Activated CD8-positive, alpha-beta memory T cell treated with anti-CD3 and anti-CD28 coated beads, Interleukin-2, amount 10 ng/mL, durations not matched to agents 7 days and 5 days (primary cell): ENCODE data around the gene MAML2. TPM values are rescaled to one million over a fixed set of nuclear protein-coding genes. Genes with fewer than 3 reads are reported as not detected.

ENCODE experiments used
- ATAC-seq: fragments of 150-1000 bp; cut with Tn5 transposase; one replicate; pipeline ENCODE4 v1.10.0; 2021; ENCODE audit warnings: moderate library complexity
- CTCF ChIA-PET: fragments of 350-600 bp; sonication (Branson Sonifier 250); formaldehyde crosslinking; loops from one replicate; lab custom pipeline; 2021; ENCODE audit warnings: antibody characterized with exemption; lab: Charles Lee
- DNase-seq: peaks from one replicate; pipeline ENCODE4 v3.0.0-alpha.2; 2020
- H3K27ac Mint-ChIP-seq: one replicate; pipeline ENCODE4 v1.8.0; 2021; ENCODE audit warnings: mild to moderate bottlenecking, mixed read lengths
- H3K27me3 Mint-ChIP-seq: one replicate; pipeline ENCODE4 v1.8.0; 2021; ENCODE audit warnings: mixed read lengths
- H3K36me3 Mint-ChIP-seq: one replicate; pipeline ENCODE4 v1.8.0; 2021; ENCODE audit warnings: mild to moderate bottlenecking, mixed read lengths
- H3K4me1 Mint-ChIP-seq: one replicate; pipeline ENCODE4 v1.8.0; 2021; ENCODE audit warnings: mixed read lengths
- H3K4me3 Mint-ChIP-seq: one replicate; pipeline ENCODE4 v1.8.0; 2021; ENCODE audit warnings: mild to moderate bottlenecking, moderate library complexity, mixed read lengths
- H3K9me3 Mint-ChIP-seq: one replicate; pipeline ENCODE4 v1.8.0; 2022; ENCODE audit warnings: low read depth, mixed read lengths
- total RNA-seq, 2 experiments: library from RNA; stranded (reverse); gene quantifications; one replicate each; pipeline ENCODE4 v1.2.3, GENCODE V29; 2021

The MAML2 gene
- total RNA-seq: 10 to 100 TPM; 12.7 to 14.5 TPM

DNA sequence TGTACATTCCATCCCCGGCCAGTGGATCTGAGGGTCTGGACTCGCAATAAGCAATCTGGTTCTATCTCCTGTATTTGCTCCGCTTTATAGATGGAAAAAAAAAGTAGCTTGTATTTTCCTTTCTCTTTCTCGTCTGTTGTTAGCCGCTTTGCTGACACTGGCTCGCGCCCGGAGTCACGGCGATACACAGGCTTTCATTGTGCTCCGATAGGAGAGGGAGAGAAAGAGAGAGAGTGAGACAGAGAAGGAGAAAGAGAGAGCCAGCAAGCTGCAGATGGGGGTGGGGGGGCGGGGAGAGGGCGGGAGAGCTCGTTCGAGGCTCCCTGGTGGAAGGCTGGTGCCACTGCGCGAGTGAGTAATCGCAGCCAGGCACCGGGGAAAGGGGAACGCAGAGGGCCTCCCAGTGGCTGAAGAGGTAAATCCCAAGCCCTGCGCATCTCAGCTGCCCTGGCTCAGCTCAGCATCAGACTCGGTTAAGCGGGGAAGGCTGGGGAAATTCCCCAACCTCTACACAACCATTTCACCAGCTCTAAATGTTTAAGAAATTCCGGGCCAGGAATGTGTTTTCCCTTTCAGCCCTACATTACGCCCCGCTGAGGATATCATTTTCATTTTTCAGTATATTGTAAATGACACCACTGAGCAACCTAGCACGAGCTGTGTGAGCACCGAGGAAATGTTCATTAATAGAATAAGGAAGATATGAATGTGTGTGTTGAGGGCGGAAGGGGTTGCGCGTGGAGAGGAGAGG, at the start of gene MAML2:
Gene MAML2 (minus strand): TSS at position 235 of the 751 bp plus-strand sequence. CDS start 1,300 bp downstream, outside the sequence.
- Mint-ChIP-seq H3K4me3 (peak within 1 kb of the TSS; percentile 92), H3K27ac (peak within 1 kb of the TSS; percentile 92), H3K36me3 (peaks cover 10% of the 10 kb centered on the region), H3K4me1 (peaks cover 33% of the 10 kb centered on the region), H3K27me3 (no peaks in the 10 kb centered on the region), H3K9me3 (no peaks in the 10 kb centered on the region)
- CTCF ChIA-PET: interaction anchor here (0.7 to 7.1 kb wide), 81 partner anchors 9 to 563 kb away, joined by 3 to 82 read pairs (median 5); partner anchors contain the start of genes CCDC82, JRKL and MTMR2
- peak; percentile 82 for ATAC-seq
- peak; percentile 95 for DNase-seq

DNA sequence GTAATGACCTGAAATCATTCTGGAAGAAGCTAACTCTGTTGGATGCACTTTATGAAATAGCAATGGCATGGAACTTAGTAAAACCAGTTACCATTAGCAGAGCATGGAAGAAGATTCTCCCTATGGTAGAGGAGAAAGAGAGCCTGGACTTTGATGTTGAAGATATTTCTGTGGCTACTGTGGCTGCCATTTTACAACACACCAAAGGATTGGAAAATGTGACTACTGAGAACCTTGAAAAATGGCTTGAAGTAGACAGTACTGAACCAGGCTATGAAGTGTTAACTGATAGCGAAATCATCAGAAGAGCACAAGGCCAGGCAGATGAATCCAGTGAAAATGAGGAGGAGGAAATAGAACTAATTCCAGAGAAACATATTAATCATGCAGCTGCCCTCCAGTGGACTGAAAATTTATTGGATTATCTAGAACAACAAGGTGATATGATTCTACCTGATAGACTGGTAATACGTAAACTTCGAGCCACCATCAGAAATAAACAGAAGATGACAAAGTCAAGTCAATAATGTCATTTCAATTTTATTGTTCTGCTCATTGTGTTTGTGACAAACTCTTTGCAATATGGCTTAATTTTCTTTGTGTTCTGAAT, 48.8 kb upstream of the MAML2 start:
- Mint-ChIP-seq H3K27ac (no peak overlapping the region), H3K36me3 (peaks cover 17% of the 10 kb centered on the region), H3K9me3 (no peaks in the 10 kb centered on the region), H3K27me3 (no peaks in the 10 kb centered on the region), H3K4me3 (no peak overlapping the region), H3K4me1 (peaks cover 44% of the 10 kb centered on the region)
- DNase-seq (no peak), ATAC-seq (no peak)
- CTCF ChIA-PET: interaction anchor here (3.3 kb wide), 1 partner anchor 556 kb away, joined by 30 read pairs; no protein-coding TSS in a partner anchor

DNA sequence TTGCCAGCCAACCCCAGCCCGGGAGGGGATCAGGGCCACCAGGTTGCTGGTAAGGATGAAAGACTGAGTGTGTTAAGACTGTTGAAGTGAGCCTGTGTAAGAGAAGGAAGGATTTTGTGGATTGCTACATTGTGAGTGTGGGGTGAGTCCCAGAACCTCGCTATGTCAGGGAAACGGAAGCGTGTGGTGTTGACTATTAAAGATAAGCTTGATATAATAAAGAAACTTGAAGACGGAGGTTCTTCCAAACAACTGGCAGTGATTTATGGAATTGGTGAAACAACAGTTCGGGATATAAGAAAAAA, 47.4 kb upstream of the MAML2 start:
- Mint-ChIP-seq H3K4me1 (peaks cover 49% of the 10 kb centered on the region), H3K9me3 (no peaks in the 10 kb centered on the region), H3K27ac (peak overlapping the region; percentile 91), H3K36me3 (peaks cover 19% of the 10 kb centered on the region), H3K4me3 (peak overlapping the region; percentile 87), H3K27me3 (no peaks in the 10 kb centered on the region)
- ATAC-seq (no peak), DNase-seq (no peak)
- CTCF ChIA-PET: interaction anchor here (0.9 to 3.5 kb wide), 5 partner anchors 22 to 600 kb away, joined by 5 to 37 read pairs (median 5); partner anchors contain the start of genes CEP57 and MAML2

DNA sequence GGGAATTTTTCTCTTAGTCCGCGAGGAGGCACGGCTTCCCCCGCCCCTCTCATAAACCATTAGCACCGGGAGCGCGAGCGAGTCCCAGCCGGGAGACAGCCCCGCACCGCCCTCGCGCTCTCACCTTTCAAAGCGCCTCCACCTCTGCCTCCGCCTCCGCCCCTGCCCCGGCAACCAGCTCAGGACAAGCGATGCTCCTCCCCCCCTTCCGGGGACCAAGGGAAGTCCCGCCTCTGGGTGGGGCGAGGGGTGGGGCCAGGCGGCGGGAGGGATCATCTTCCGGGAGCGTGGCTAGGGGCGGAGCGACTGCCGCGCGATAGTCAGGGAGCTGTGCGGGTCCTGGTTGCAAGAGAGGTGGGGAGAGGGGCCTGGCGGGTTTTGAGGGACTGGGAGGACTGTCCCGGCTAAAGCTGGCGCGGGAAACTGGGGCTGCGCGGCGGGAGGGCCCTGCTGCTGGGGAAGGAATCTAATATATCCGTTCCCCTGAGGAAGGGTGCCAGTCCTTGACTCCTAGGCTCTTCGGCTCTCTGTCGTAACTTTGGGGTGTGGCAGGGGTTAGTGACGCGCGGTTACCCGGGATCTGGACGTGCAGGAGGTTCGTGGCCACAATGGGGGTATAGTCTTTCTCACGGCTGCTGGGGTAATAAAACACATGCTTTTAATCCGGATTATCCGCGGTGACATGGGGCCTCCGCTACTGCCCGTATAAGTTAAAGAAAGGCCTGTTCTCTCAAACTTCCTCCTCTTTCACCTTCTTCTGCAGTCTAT, 46.9 kb upstream of the MAML2 start, which contains the start of the genes CCDC82 and JRKL:
Gene CCDC82 (minus strand): TSS at position 193 of the 768 bp plus-strand sequence. CDS start 5,165 bp downstream, outside the sequence.
Gene JRKL (plus strand): TSS at position 294 of the 768 bp plus-strand sequence. CDS start 637 bp downstream, outside the sequence.
- CTCF ChIA-PET: interaction anchor here (0.8 to 3.5 kb wide), 10 partner anchors 22 to 600 kb away, joined by 3 to 37 read pairs (median 4); partner anchors contain the start of genes CEP57, FAM76B and MAML2
- Mint-ChIP-seq H3K4me1 (peaks cover 50% of the 10 kb centered on the region), H3K9me3 (no peaks in the 10 kb centered on the region), H3K4me3 (peak within 1 kb of the TSS; percentile 87), H3K27ac (peak within 1 kb of the TSS; percentile 91), H3K36me3 (peaks cover 22% of the 10 kb centered on the region), H3K27me3 (no peaks in the 10 kb centered on the region)
- ATAC-seq (peak; percentile 96), DNase-seq (peak; percentile 98)

DNA sequence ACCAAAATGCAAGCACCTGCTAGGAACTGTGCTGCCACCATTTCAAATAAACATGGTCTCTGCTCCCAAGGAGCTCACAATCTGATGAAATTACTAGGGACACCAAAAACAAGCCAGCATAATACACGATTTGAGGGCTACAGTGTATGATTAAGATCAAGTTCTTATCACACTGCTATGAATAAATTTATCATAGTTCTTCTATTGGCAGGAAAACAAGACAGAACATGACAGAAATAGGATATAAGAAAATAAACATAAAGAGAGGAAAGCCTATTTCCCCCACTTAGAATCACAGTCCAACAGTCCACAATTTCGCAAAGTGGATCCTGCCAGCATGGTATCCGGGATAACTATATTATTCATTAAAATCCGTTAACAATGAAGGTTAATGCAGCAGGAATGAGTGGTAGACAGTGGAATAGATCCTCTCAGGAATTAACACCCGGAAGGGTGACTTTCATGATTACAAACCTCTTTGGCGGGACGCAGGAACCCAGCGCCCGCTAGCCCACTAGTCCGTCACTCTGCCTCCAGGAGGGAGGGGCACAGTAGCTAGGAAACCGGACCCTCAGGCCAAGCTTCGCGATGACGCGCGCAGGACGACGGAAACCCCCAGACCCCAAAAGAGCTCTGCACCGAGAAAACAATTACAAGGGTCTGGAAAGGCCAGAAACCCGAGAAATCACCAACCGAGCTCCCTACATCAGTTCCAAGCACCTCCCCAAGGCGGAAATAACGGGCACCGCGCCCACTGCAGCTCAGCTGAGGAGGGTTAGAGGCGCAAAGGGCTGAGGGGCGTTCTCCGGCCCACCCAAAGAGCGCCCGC, 46.1 kb upstream of the MAML2 start:
- no peaks in the 10 kb centered on the region for H3K9me3 Mint-ChIP-seq
- peak overlapping the region; percentile 87 for H3K4me3 Mint-ChIP-seq
- peaks cover 27% of the 10 kb centered on the region for H3K36me3 Mint-ChIP-seq
- ATAC-seq (peak; percentile 59), DNase-seq (no peak)
- CTCF ChIA-PET: interaction anchor here (0.8 to 3.5 kb wide), 11 partner anchors 21 to 599 kb away, joined by 3 to 37 read pairs (median 4); partner anchors contain the start of genes CEP57, FAM76B and MAML2
- H3K27me3 Mint-ChIP-seq: no peaks in the 10 kb centered on the region
- H3K27ac Mint-ChIP-seq: peak overlapping the region; percentile 91
- H3K4me1 Mint-ChIP-seq: peaks cover 52% of the 10 kb centered on the region

DNA sequence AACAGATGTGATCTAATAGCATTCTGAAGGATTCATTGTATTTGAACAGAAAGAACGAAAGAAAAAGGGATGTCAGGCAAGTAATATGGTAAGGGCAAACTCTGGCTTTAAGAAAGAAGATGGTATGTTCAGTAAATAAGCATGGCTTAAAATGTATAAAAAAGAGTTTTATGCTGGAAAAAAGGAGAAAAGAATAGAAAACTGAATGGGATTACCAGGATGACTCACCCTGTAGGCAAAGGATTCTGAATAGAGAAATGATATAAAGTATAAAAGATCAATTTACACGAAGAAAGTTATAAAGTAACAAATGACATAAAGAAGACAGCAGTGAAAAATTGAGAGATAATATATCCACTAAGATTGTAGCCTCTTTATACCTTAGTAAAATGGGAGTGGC, 42.2 kb upstream of the MAML2 start:
- Mint-ChIP-seq H3K9me3 (no peaks in the 10 kb centered on the region), H3K36me3 (peaks cover 33% of the 10 kb centered on the region), H3K27ac (no peak overlapping the region), H3K4me3 (no peak overlapping the region), H3K4me1 (peaks cover 35% of the 10 kb centered on the region), H3K27me3 (no peaks in the 10 kb centered on the region)
- CTCF ChIA-PET: interaction anchor here (0.9 kb wide), 1 partner anchor 12 kb away, joined by 3 read pairs; no protein-coding TSS in a partner anchor
- DNase-seq (no peak), ATAC-seq (no peak)

DNA sequence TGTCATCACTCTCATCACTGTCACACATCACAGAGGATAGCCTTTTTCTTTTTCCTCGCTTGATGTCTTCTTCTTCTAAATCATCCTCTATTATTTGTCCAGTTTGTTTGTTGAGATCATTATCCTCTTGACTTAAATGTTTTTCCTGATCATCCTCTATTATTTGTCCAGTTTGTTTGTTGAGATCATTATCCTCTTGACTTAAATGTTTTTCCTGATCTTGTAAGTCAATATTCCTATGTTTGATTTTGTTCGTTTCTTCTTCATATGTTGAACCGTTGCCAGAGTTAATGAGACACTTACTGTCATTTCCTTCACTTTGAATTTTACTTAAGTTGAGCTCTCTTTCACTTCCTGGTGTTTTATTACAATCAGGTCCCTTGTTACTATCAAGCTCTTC, 41.2 kb upstream of the MAML2 start:
- CTCF ChIA-PET: interaction anchor here (0.9 to 1.2 kb wide), 2 partner anchors 10 to 43 kb away, joined by 3 to 4 read pairs; no protein-coding TSS in a partner anchor
- peaks cover 35% of the 10 kb centered on the region for H3K4me1 Mint-ChIP-seq
- no peaks in the 10 kb centered on the region for H3K9me3 Mint-ChIP-seq
- H3K36me3 Mint-ChIP-seq: peaks cover 43% of the 10 kb centered on the region
- ATAC-seq: no peak
- no peaks in the 10 kb centered on the region for H3K27me3 Mint-ChIP-seq
- H3K4me3 Mint-ChIP-seq: no peak overlapping the region
- H3K27ac Mint-ChIP-seq: no peak overlapping the region
- DNase-seq: no peak

DNA sequence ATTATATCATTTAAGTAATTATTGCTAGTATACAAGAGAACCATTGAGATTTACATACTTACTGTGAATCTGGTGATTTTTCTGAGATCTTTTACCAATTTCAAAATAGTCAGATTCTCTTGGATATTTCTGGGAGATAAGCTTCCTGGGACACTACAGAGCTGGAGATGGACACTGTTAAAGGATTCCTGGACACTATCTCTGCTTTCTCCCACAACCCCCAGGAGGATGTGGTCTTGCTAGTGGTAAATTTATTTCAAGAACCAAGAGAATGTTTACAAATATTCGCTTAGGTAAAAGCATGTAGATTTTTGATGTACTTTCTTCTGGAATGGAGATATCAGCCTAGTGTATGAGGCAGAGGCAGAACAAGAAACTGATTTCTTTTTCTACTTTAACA, 33.8 kb upstream of the MAML2 start:
- H3K4me3 Mint-ChIP-seq: no peak overlapping the region
- peaks cover 9% of the 10 kb centered on the region for H3K4me1 Mint-ChIP-seq
- no peaks in the 10 kb centered on the region for H3K9me3 Mint-ChIP-seq
- no peaks in the 10 kb centered on the region for H3K27me3 Mint-ChIP-seq
- H3K36me3 Mint-ChIP-seq: peaks cover 38% of the 10 kb centered on the region
- CTCF ChIA-PET: no interaction called here
- no peak for ATAC-seq
- no peak for DNase-seq
- no peak overlapping the region for H3K27ac Mint-ChIP-seq

DNA sequence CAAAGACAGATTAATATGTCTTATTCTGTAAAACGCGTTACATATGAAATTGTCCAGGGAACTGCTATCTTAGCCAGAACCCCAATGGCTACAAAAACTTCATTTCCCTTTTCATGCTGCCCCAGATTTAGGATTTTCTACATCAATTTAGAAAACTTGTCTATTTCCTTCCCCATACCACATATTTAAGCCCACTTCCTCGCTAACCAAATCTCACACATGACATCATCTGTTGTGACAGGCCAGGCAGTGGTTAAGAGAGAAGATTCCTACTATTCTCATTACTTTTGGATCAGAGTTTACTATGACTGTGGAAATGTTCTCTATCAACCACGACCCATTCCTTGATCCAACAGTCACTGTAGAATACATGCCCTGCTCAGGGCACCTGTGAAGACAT, 30.8 kb upstream of the MAML2 start:
- CTCF ChIA-PET: no interaction called here
- Mint-ChIP-seq H3K27ac (no peak overlapping the region), H3K4me1 (peaks cover 9% of the 10 kb centered on the region), H3K4me3 (no peak overlapping the region), H3K36me3 (peaks cover 28% of the 10 kb centered on the region), H3K9me3 (no peaks in the 10 kb centered on the region), H3K27me3 (no peaks in the 10 kb centered on the region)
- DNase-seq (no peak), ATAC-seq (no peak)

DNA sequence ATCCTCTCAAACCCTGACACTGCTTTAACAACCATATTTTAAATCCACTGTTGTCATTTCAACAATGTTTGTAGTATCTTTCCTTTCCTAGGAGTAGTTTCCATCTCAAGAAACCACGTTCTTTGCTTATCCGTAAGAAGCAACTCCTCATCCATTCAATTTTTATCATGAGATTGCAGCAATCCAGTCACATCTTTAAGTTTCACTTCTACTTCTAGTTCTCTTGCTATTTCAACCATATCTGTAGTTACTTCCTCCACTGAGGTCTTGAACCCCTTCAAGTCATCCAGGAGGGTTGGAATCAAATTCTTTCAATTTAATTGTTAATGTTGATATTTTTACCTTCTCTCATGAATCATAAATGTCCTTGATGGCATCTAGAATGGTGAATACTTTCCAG, 24.3 kb upstream of the MAML2 start:
- Mint-ChIP-seq H3K36me3 (peaks cover 34% of the 10 kb centered on the region), H3K27me3 (no peaks in the 10 kb centered on the region), H3K27ac (no peak overlapping the region), H3K4me1 (no peaks in the 10 kb centered on the region), H3K4me3 (no peak overlapping the region), H3K9me3 (no peaks in the 10 kb centered on the region)
- CTCF ChIA-PET: interaction anchor here (1.9 kb wide), 1 partner anchor 22 kb away, joined by 5 read pairs; the partner anchor contains the start of genes CCDC82 and JRKL
- no peak for ATAC-seq
- no peak for DNase-seq

DNA sequence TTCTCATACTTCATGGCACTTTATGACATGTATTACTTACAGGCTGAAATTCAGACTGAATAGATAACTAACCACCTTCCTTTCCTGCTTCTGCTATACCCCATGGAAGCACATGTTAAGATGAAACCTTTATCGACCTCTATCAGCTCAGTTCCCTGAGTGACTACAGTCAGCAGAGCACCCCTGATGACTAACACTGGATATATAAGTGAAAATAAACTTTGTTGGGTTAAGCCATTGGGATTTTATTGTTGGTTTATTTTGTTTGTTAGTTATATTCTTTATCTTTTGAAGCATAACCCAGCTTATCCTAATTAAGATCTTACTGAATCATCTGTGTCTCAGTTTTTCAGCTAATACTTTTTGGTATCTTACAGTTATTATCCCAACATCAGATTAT, 23.0 kb upstream of the MAML2 start:
- ATAC-seq: no peak
- CTCF ChIA-PET: no interaction called here
- Mint-ChIP-seq H3K4me3 (no peak overlapping the region), H3K27me3 (no peaks in the 10 kb centered on the region), H3K4me1 (no peaks in the 10 kb centered on the region), H3K9me3 (no peaks in the 10 kb centered on the region), H3K36me3 (peaks cover 30% of the 10 kb centered on the region), H3K27ac (no peak overlapping the region)
- DNase-seq: no peak

DNA sequence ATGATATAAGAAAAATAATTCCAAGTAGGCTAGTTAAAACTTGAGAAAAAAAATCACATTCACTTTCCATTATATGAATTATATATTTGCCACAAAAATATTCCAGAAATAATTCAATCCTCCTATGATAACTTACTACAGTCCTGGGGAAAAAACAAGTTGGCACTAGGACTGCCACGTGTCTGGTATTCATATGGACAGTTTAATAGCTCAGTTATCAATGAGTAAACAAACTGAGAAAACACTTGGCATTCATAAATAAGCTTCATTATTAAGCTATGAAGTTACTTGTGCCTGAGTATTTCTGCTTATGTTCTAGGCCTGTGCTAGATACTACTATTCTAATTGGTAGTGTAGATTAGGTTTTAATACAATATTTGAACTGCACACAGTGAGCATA, 22.5 kb upstream of the MAML2 start:
- Mint-ChIP-seq H3K9me3 (no peaks in the 10 kb centered on the region), H3K27me3 (no peaks in the 10 kb centered on the region), H3K36me3 (peaks cover 32% of the 10 kb centered on the region), H3K27ac (no peak overlapping the region), H3K4me3 (no peak overlapping the region), H3K4me1 (peaks cover under 1% of the 10 kb centered on the region)
- DNase-seq: no peak
- no peak for ATAC-seq
- CTCF ChIA-PET: no interaction called here
